ENCODE measurements around the gene CCDC13.

The CCDC13 gene

GRCh38 chr3:42772670-42773408 is at the start of gene CCDC13:
Gene CCDC13 (minus strand): TSS chr3:42773253. CDS start chr3:42758345, 14,908 bp downstream.
- no peaks in the 10 kb centered on the region for H4K20me1 ChIP-seq (ENCODE audit: insufficient read depth)
- peak within 1 kb of the TSS; percentile 47 for H3K4me3 ChIP-seq (IDR thresholded peaks at IDR 0.05; ENCODE audit: insufficient read depth, low read depth, low read length)
- H3K4me1 ChIP-seq (ENCODE audit: low read depth, poor library complexity, severe bottlenecking), result no peaks in the 10 kb centered on the region
- peak within 1 kb of the TSS; percentile 46; the same call in 1 of the 2 replicates for H3K27ac ChIP-seq
- no peak for TF ChIP-seq CTCF (conservative IDR thresholded peaks at IDR 0.05; ENCODE audit: low read depth, low read length)
- peak within 1 kb of the TSS; percentile 56 for H3K9ac ChIP-seq
- H3K27me3 ChIP-seq (ENCODE audit: insufficient read depth, low read depth), result no peaks in the 10 kb centered on the region
- peak within 1 kb of the TSS; percentile 69 for H2AFZ ChIP-seq (ENCODE audit: low read depth)
- peak within 1 kb of the TSS; percentile 44 for H3K4me2 ChIP-seq
- no peaks in the 10 kb centered on the region for H3K79me2 ChIP-seq (ENCODE audit: insufficient read depth, low read depth)
- no peaks in the 10 kb centered on the region for H3K36me3 ChIP-seq (ENCODE audit: insufficient read depth)

- H3K27me3 ChIP-seq (ENCODE audit: insufficient read depth, low read depth), result no peaks in the 10 kb centered on the region
- H3K4me2 ChIP-seq, result no peak overlapping the region
- no peak overlapping the region for H3K27ac ChIP-seq
- peaks cover 3% of the 10 kb centered on the region for H3K4me1 ChIP-seq (ENCODE audit: low read depth, poor library complexity, severe bottlenecking)
- no peaks in the 10 kb centered on the region for H3K36me3 ChIP-seq (ENCODE audit: insufficient read depth)
- no peak overlapping the region for H3K4me3 ChIP-seq (IDR thresholded peaks at IDR 0.05; ENCODE audit: insufficient read depth, low read depth, low read length)
- no peaks in the 10 kb centered on the region for H3K79me2 ChIP-seq (ENCODE audit: insufficient read depth, low read depth)
- H3K9ac ChIP-seq, result no peak overlapping the region
- H4K20me1 ChIP-seq (ENCODE audit: insufficient read depth), result no peaks in the 10 kb centered on the region
- TF ChIP-seq CTCF (conservative IDR thresholded peaks at IDR 0.05; ENCODE audit: low read depth, low read length), result no peak
- H2AFZ ChIP-seq (ENCODE audit: low read depth), result no peak overlapping the region
Measured at GRCh38 chr3:42822828-42823227, 49.8 kb upstream of the CCDC13 start.

- Histone ChIP-seq H3K4me3 (IDR thresholded peaks at IDR 0.05; ENCODE audit: insufficient read depth, low read depth, low read length) (no peak overlapping the region), H2AFZ (ENCODE audit: low read depth) (no peak overlapping the region), H3K27ac (no peak overlapping the region), H4K20me1 (ENCODE audit: insufficient read depth) (no peaks in the 10 kb centered on the region), H3K36me3 (ENCODE audit: insufficient read depth) (no peaks in the 10 kb centered on the region), H3K79me2 (ENCODE audit: insufficient read depth, low read depth) (no peaks in the 10 kb centered on the region), H3K4me1 (ENCODE audit: low read depth, poor library complexity, severe bottlenecking) (no peaks in the 10 kb centered on the region), H3K9ac (no peak overlapping the region), H3K4me2 (no peak overlapping the region), H3K27me3 (ENCODE audit: insufficient read depth, low read depth) (no peaks in the 10 kb centered on the region)
- TF ChIP-seq CTCF (conservative IDR thresholded peaks at IDR 0.05; ENCODE audit: low read depth, low read length), result no peak
Measured at GRCh38 chr3:42820746-42821051, 47.6 kb upstream of the CCDC13 start.

- H4K20me1 ChIP-seq (ENCODE audit: insufficient read depth), result no peaks in the 10 kb centered on the region
- H3K27ac ChIP-seq, result no peak overlapping the region
- H2AFZ ChIP-seq (ENCODE audit: low read depth), result no peak overlapping the region
- no peak for TF ChIP-seq CTCF (conservative IDR thresholded peaks at IDR 0.05; ENCODE audit: low read depth, low read length)
- no peak overlapping the region for H3K9ac ChIP-seq
- no peaks in the 10 kb centered on the region for H3K4me1 ChIP-seq (ENCODE audit: low read depth, poor library complexity, severe bottlenecking)
- no peaks in the 10 kb centered on the region for H3K79me2 ChIP-seq (ENCODE audit: insufficient read depth, low read depth)
- H3K4me3 ChIP-seq (IDR thresholded peaks at IDR 0.05; ENCODE audit: insufficient read depth, low read depth, low read length), result no peak overlapping the region
- H3K27me3 ChIP-seq (ENCODE audit: insufficient read depth, low read depth), result no peaks in the 10 kb centered on the region
- no peak overlapping the region for H3K4me2 ChIP-seq
- H3K36me3 ChIP-seq (ENCODE audit: insufficient read depth), result no peaks in the 10 kb centered on the region
Measured at GRCh38 chr3:42819351-42819965, 46.4 kb upstream of the CCDC13 start.

Measured in KMS-11 (cell line).